ENCODE measurements around the gene MLX. TPM values are rescaled to one million over a fixed set of nuclear protein-coding genes. Genes with fewer than 3 reads are reported as not detected.

The MLX gene, protein sequence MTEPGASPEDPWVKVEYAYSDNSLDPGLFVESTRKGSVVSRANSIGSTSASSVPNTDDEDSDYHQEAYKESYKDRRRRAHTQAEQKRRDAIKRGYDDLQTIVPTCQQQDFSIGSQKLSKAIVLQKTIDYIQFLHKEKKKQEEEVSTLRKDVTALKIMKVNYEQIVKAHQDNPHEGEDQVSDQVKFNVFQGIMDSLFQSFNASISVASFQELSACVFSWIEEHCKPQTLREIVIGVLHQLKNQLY
- 60.5 and 62.5 TPM in 2 replicates for total RNA-seq (2013; cell fraction: nucleolus; rRNA removed)
- 37.1 and 39.5 TPM in 2 replicates for total RNA-seq (2014; rRNA removed)
- 34.1 and 34.4 TPM in 2 replicates for total RNA-seq (2014; rRNA removed; fragmentation: Illumina TruSeq; extraction: Trizol)
- 38.3 and 41.5 TPM in 2 replicates for total RNA-seq (2021)
- polyA plus RNA-seq (2011; ENCODE audit: low read depth) = 23.2 TPM
- 41.2 and 48.9 TPM in 2 replicates for polyA plus RNA-seq (2011; rRNA removed)
- 46.2 and 53.0 TPM in 2 replicates for polyA plus RNA-seq (2011; cell fraction: cytosol; rRNA removed)
- 103 and 133 TPM in 2 replicates for polyA plus RNA-seq (2011; cell fraction: nucleus; rRNA removed)
- polyA plus RNA-seq (2012) = 30.5 and 32.5 TPM in 2 replicates
- 59.2 and 61.1 TPM in 2 replicates for polyA plus RNA-seq (2014; fragmentation: Illumina TruSeq; extraction: Trizol)
- 10 to 100 TPM; 38.3 to 49.1 TPM for polyA plus RNA-seq (2014; fragmentation: Nextera tagmentation; extraction: Ambion mirVana)
- 65.0 and 66.1 TPM in 2 replicates for polyA plus RNA-seq (2014; rRNA removed)
- polyA plus RNA-seq (2016; fragmentation: Nextera tagmentation; extraction: Ambion mirVana) = 10 to 100 TPM; 40.6 to 47.4 TPM
- 65.2 and 81.9 TPM in 2 replicates for polyA minus RNA-seq (2011; rRNA and poly(A)+ RNA removed)
- polyA minus RNA-seq (2011; cell fraction: cytosol; rRNA and poly(A)+ RNA removed) = 16.7 and 28.9 TPM in 2 replicates
- 34.8 and 58.3 TPM in 2 replicates for polyA minus RNA-seq (2011; cell fraction: nucleus; rRNA and poly(A)+ RNA removed)
- percentile 79 among the genes with signal in this experiment for Bru-seq, nascent RNA
- BruChase-seq, experiment 1, labeled RNA remaining after a 6-hour chase = percentile 86 among the genes with signal in this experiment
- percentile 87 among the genes with signal in this experiment for BruChase-seq, experiment 2, labeled RNA remaining after a 2-hour chase
- long read RNA-seq, experiment 1, transcript MLX-203 (8 exons, 2,428 nt) = major isoform, 33 of 51 reads
- long read RNA-seq, experiment 1, transcript MLX-202 (7 exons, 2,334 nt) = minor isoform, 9 of 51 reads
- long read RNA-seq, experiment 1, partial matches to known transcripts = 2 of 51 reads
- long read RNA-seq, experiment 1, other reads (novel, unspliced or antisense) = 3 of 51 reads
- long read RNA-seq, experiment 2, transcript MLX-203 (8 exons, 2,428 nt) = major isoform, 70 of 103 reads
- long read RNA-seq, experiment 2, transcript MLX-202 (7 exons, 2,334 nt) = minor isoform, 19 of 103 reads
- long read RNA-seq, experiment 2, partial matches to known transcripts = 2 of 103 reads
- long read RNA-seq, experiment 2, other reads (novel, unspliced or antisense) = 10 of 103 reads

- peak within 1 kb of the TSS; percentile 70 for H2AFZ ChIP-seq (ENCODE audit: control insufficient read depth, low read depth, low read length)
- no peaks in the 10 kb centered on the region for H3K9me3 ChIP-seq (replicated peaks; ENCODE audit: control insufficient read depth, insufficient read depth, low read length)
- CTCF ChIA-PET = interaction anchor here (0.7 to 2.4 kb wide), 6 partner anchors 10 to 197 kb away, joined by 3 to 23 read pairs (median 6); partner anchors contain the start of gene PSMC3IP
- H3K36me3 ChIP-seq (ENCODE audit: control insufficient read depth in 2 of 2, insufficient read depth in 2 of 2, low read length in 1 of 2) = peaks cover 27 to 30% of the 10 kb centered on the region in 2 experiments; a peak in 3 of 4 replicates
- peaks cover 41% of the 10 kb centered on the region for H3K79me2 ChIP-seq (ENCODE audit: control insufficient read depth, insufficient read depth, low read length)
- peak; percentile 92 for FAIRE-seq
- peaks cover 17% of the 10 kb centered on the region for H3K4me1 ChIP-seq (ENCODE audit: control insufficient read depth, insufficient read depth, low read length)
- H3K4me3 ChIP-seq = peak within 1 kb of the TSS; percentile 96
- peak within 1 kb of the TSS; percentile 68 for H3K27ac ChIP-seq (ENCODE audit: control insufficient read depth, insufficient read depth)
- no peaks in the 10 kb centered on the region for H3K27me3 ChIP-seq (replicated peaks in 1 of 2; ENCODE audit: control insufficient read depth in 2 of 2, insufficient read depth in 2 of 2, low read length in 1 of 2)
- in situ Hi-C loops (cut with MboI) = no loop called here
- TSS peak; percentile 40 for BruUV-seq (replicated peaks)
- H3K4me2 ChIP-seq (ENCODE audit: control insufficient read depth, insufficient read depth) = peak within 1 kb of the TSS; percentile 98
- peak; percentile 90 for ATAC-seq
- no peaks in the 10 kb centered on the region for H4K20me1 ChIP-seq (ENCODE audit: control insufficient read depth, insufficient read depth)
- RAD21 ChIA-PET (ENCODE audit: unreplicated experiment) = interaction anchor here (0.7 to 1.9 kb wide), 7 partner anchors 11 to 196 kb away, joined by 3 to 14 read pairs (median 3); partner anchors contain the start of genes PSMC3IP and TUBG1
- intact Hi-C loops (cut with micrococcal nuclease; ENCODE audit: unreplicated experiment) = no loop called here
- H3K9ac ChIP-seq (ENCODE audit: control insufficient read depth, insufficient read depth, low read length) = peak within 1 kb of the TSS; percentile 85
- peak; percentile 68 for DNase-seq (ENCODE audit: low read depth, low spot score)
- POLR2A ChIA-PET = interaction anchor here (0.5 to 2.6 kb wide), 10 partner anchors 11 to 1503 kb away, joined by 3 to 14 read pairs (median 4); partner anchors contain the start of gene PSMC3IP
- SMC1A ChIA-PET (ENCODE audit: uncharacterized antibody, unreplicated experiment) = interaction anchor here (1.0 to 1.8 kb wide), 4 partner anchors 10 to 197 kb away, joined by 4 to 13 read pairs (median 5); partner anchors contain the start of genes NAGLU and PSMC3IP
- under 1% methylated on average over 62 of the region's 72 CpGs for WGBS (ENCODE audit: insufficient coverage, insufficient replicate concordance, low lambda C conversion rate, missing lambda C conversion rate)
- peak; percentile 78 for TF ChIP-seq NRF1 (conservative IDR thresholded peaks at IDR 0.05; ENCODE audit: low read depth, low read length)
- peak; percentile 85 for TF ChIP-seq POLR2A (IDR thresholded peaks at IDR 0.05; ENCODE audit: low read depth, low read length)
- TF ChIP-seq EGR1 (IDR thresholded peaks at IDR 0.05; ENCODE audit: borderline replicate concordance in 1 of 2, low read depth in 2 of 2, low read length in 2 of 2) = no peak
- TF ChIP-seq GATAD2B (conservative IDR thresholded peaks at IDR 0.05; ENCODE audit: low read depth) = peak; percentile 44; the same call in 1 of the 2 replicates
- peak; percentile 60; the same call in 1 of the 2 replicates for TF ChIP-seq NBN (IDR thresholded peaks at IDR 0.05)
- peak; percentile 54; the same call in 1 of the 2 replicates for TF ChIP-seq POLR2AphosphoS5 (IDR thresholded peaks at IDR 0.05; ENCODE audit: low read length)
- 0 out of 2 replicates have a peak, but pooled peaks have one; percentile 4 for TF ChIP-seq TCF12 (IDR thresholded peaks at IDR 0.05; ENCODE audit: low read depth, low read length)
- 0 out of 2 replicates have a peak, but pooled peaks have one; percentile 14 for TF ChIP-seq RB1 (IDR thresholded peaks at IDR 0.05; ENCODE audit: borderline replicate concordance)
- peak; percentile 70 for TF ChIP-seq IKZF1 (conservative IDR thresholded peaks at IDR 0.05)
- TF ChIP-seq NR2C1 (IDR thresholded peaks at IDR 0.05) = 0 out of 2 replicates have a peak, but pooled peaks have one; percentile 25
- TF ChIP-seq NFXL1 (IDR thresholded peaks at IDR 0.05; ENCODE audit: borderline replicate concordance) = no peak
- 0 out of 2 replicates have a peak, but pooled peaks have one; percentile 45 for TF ChIP-seq ZBTB40 (IDR thresholded peaks at IDR 0.05; ENCODE audit: borderline replicate concordance)
Measured at GRCh38 chr17:42566883-42567573, at the start of gene MLX. TSS of gene MLX (plus strand) at chr17:42567100. CDS start at chr17:42567125, 25 bp downstream.
